PC-3 (cell line): Measurements from ENCODE around the gene POMT2. TPM values are rescaled to one million over a fixed set of nuclear protein-coding genes. Genes with fewer than 3 reads are reported as not detected.

Experiments
- ATAC-seq: fragments of 200-7000 bp; cut with Tn5 transposase; 2 replicates; pipeline ENCODE4 v1.9.1; 2020; ENCODE audit warnings: mild to moderate bottlenecking, moderate library complexity
- BruUV-seq: library from RNA; stranded (reverse); fragments of 400-500 nt; replicated peaks from 2 replicates; lab custom pipeline; 2021; lab: Mats Ljungman, UMichigan
- CTCF ChIA-PET: fragments of 300-600 bp; sonication (Branson Sonifier 250); formaldehyde crosslinking; loops from one replicate; lab custom pipeline; 2022; ENCODE audit warnings: antibody characterized with exemption; lab: Charles Lee
- POLR2A ChIA-PET: fragments of 300-600 bp; sonication (Branson Sonifier 250); formaldehyde crosslinking; loops from one replicate; lab custom pipeline; 2022; ENCODE audit warnings: antibody characterized with exemption; ENCODE audit not compliant: unreplicated experiment; lab: Charles Lee
- DNase-seq: peaks from one replicate; pipeline ENCODE4 v3.0.0-alpha.2; 2015
- H2AFZ ChIP-seq: fragments of 300-600 bp; sonication (generic); 2 replicates; pipeline ENCODE4 v1.6.0; 2016; ENCODE audit warnings: antibody characterized with exemption, low read length
- H3F3A ChIP-seq: fragments of 300-600 bp; sonication (generic); one replicate; pipeline ENCODE4 v1.6.0; 2017; ENCODE audit warnings: antibody characterized with exemption, low read length, control low read depth, mild to moderate bottlenecking; ENCODE audit not compliant: unreplicated experiment
- H3K27ac ChIP-seq: fragments of 300-600 bp; sonication (generic); 2 replicates; pipeline ENCODE4 v1.5.1; 2016; ENCODE audit warnings: mild to moderate bottlenecking, low read length
- H3K27me3 ChIP-seq: fragments of 300-600 bp; sonication (generic); 2 replicates; pipeline ENCODE4 v1.6.1; 2016; ENCODE audit warnings: low read length, mixed read lengths
- H3K36me3 ChIP-seq: fragments of 300-600 bp; sonication (generic); 2 replicates; pipeline ENCODE4 v1.6.1; 2016; ENCODE audit warnings: low read depth, mixed run types, low read length, mixed read lengths
- H3K4me1 ChIP-seq: fragments of 300-600 bp; sonication (generic); 2 replicates; pipeline ENCODE4 v1.5.1; 2016; ENCODE audit warnings: low read length; ENCODE audit not compliant: insufficient read depth
- H3K4me2 ChIP-seq: fragments of 300-600 bp; sonication (generic); 2 replicates; pipeline ENCODE4 v1.6.0; 2016; ENCODE audit warnings: low read length
- H3K4me3 ChIP-seq: fragments of 300-600 bp; sonication (generic); 2 replicates; pipeline ENCODE4 v1.5.1; 2016; ENCODE audit warnings: mild to moderate bottlenecking, low read length, mixed read lengths
- H3K79me2 ChIP-seq: fragments of 300-600 bp; sonication (generic); 2 replicates; pipeline ENCODE4 v1.6.1; 2017; ENCODE audit warnings: low read length, mixed read lengths
- H3K9ac ChIP-seq: fragments of 300-600 bp; sonication (generic); 2 replicates; pipeline ENCODE4 v1.6.0; 2016; ENCODE audit warnings: mild to moderate bottlenecking, low read length
- H3K9me2 ChIP-seq: fragments of 300-600 bp; sonication (generic); replicated peaks from 2 replicates; pipeline ENCODE4 v1.6.1; 2016; ENCODE audit warnings: mixed run types, low read length, mixed read lengths
- H3K9me3 ChIP-seq: fragments of 300-600 bp; sonication (generic); 2 replicates; pipeline ENCODE4 v1.6.1; 2016; ENCODE audit warnings: low read length, mixed read lengths
- H4K20me1 ChIP-seq: fragments of 300-600 bp; sonication (generic); 2 replicates; pipeline ENCODE4 v1.6.1; 2016; ENCODE audit warnings: low read length, mixed read lengths
- CTCF ChIP-seq: fragments of 300-600 bp; sonication (generic); conservative IDR thresholded peaks from 2 replicates; pipeline ENCODE4 v1.5.1; 2017; ENCODE audit warnings: antibody characterized with exemption, low read depth, mild to moderate bottlenecking, low read length
- EZH2 ChIP-seq: fragments of 300-600 bp; sonication (generic); IDR thresholded peaks from one replicate; pipeline ENCODE4 v1.6.1; 2017; ENCODE audit warnings: antibody characterized with exemption, mild to moderate bottlenecking, low read length; ENCODE audit not compliant: unreplicated experiment
- EZH2phosphoT487 ChIP-seq: fragments of 300-600 bp; sonication (generic); IDR thresholded peaks from 2 replicates; pipeline ENCODE4 v1.6.1; 2018; ENCODE audit warnings: mild to moderate bottlenecking, antibody characterized with exemption, low read length, borderline replicate concordance
- intact Hi-C: fragments of 100-400 bp; cut with micrococcal nuclease; formaldehyde crosslinking; loops from 2 replicates; pipeline ENCODE4 v1.9.0; 2023
- total RNA-seq: library from RNA; depleted of rRNA; stranded (reverse); fragments of >200 nt; gene quantifications from 2 replicates; pipeline ENCODE4 v1.2.3, GENCODE V29; 2014

The POMT2 gene
- total RNA-seq, 1 experiment from 2014 or later, result 67.6 TPM

- ATAC-seq (no peak), DNase-seq (no peak)
- Histone ChIP-seq H3K9ac (no peak overlapping the region), H3K4me1 (no peaks in the 10 kb centered on the region), H2AFZ (no peak overlapping the region), H3K79me2 (no peaks in the 10 kb centered on the region), H3K9me2 (no peaks in the 10 kb centered on the region), H3K9me3 (no peaks in the 10 kb centered on the region), H3K27me3 (no peaks in the 10 kb centered on the region), H3F3A (no peaks in the 10 kb centered on the region), H3K4me3 (no peak overlapping the region), H4K20me1 (no peaks in the 10 kb centered on the region), H3K36me3 (no peaks in the 10 kb centered on the region), H3K27ac (no peak overlapping the region), H3K4me2 (no peak overlapping the region)
- BruUV-seq, result no TSS peak
- intact Hi-C loops, result no loop called here
- TF ChIP-seq EZH2, result no peak
- no peak for TF ChIP-seq CTCF
- TF ChIP-seq EZH2phosphoT487, result no peak
- ChIA-PET CTCF (no interaction called here), POLR2A (no interaction called here)
Measured at GRCh38 chr14:77364146-77364545, 43.5 kb upstream of the POMT2 start.

GRCh38 chr14:77359626-77360025, 38.9 kb upstream of the POMT2 start:
- DNase-seq (no peak), ATAC-seq (no peak)
- Histone ChIP-seq H3K36me3 (no peaks in the 10 kb centered on the region), H3F3A (no peaks in the 10 kb centered on the region), H3K9me2 (no peaks in the 10 kb centered on the region), H3K79me2 (no peaks in the 10 kb centered on the region), H3K4me2 (no peak overlapping the region), H3K9me3 (no peaks in the 10 kb centered on the region), H2AFZ (no peak overlapping the region), H3K4me3 (no peak overlapping the region), H3K4me1 (no peaks in the 10 kb centered on the region), H4K20me1 (no peaks in the 10 kb centered on the region), H3K27ac (no peak overlapping the region), H3K27me3 (no peaks in the 10 kb centered on the region), H3K9ac (no peak overlapping the region)
- intact Hi-C loops, result no loop called here
- BruUV-seq, result no TSS peak
- TF ChIP-seq EZH2 (no peak), CTCF (no peak)
- CTCF ChIA-PET, result no interaction called here
- POLR2A ChIA-PET, result no interaction called here

GRCh38 chr14:77356899-77357298, 36.2 kb upstream of the POMT2 start:
- Histone ChIP-seq H3K4me1 (no peaks in the 10 kb centered on the region), H3F3A (no peaks in the 10 kb centered on the region), H3K79me2 (no peaks in the 10 kb centered on the region), H2AFZ (no peak overlapping the region), H3K9ac (no peak overlapping the region), H4K20me1 (no peaks in the 10 kb centered on the region), H3K4me2 (no peak overlapping the region), H3K36me3 (no peaks in the 10 kb centered on the region), H3K27me3 (no peaks in the 10 kb centered on the region), H3K4me3 (no peak overlapping the region), H3K9me3 (no peaks in the 10 kb centered on the region), H3K9me2 (no peaks in the 10 kb centered on the region), H3K27ac (no peak overlapping the region)
- intact Hi-C loops, result no loop called here
- TF ChIP-seq EZH2 (no peak), CTCF (no peak), EZH2phosphoT487 (no peak)
- ChIA-PET CTCF (no interaction called here), POLR2A (no interaction called here)
- no TSS peak for BruUV-seq
- ATAC-seq, result no peak
- no peak for DNase-seq
